GM21515 (cell line): ENCODE data around the gene OSBP.
"Not testable (repeated sequence)": the region's sequence is repeated elsewhere in the genome, so short reads cannot be mapped to it uniquely, and the experiment has no call there.

Source experiments
- ATAC-seq: cut with Tn5 transposase; IDR thresholded peaks from one replicate; pipeline ENCODE4 v1.9.1; 2021; ENCODE audit not compliant: unreplicated experiment

OSBP gene

DNA sequence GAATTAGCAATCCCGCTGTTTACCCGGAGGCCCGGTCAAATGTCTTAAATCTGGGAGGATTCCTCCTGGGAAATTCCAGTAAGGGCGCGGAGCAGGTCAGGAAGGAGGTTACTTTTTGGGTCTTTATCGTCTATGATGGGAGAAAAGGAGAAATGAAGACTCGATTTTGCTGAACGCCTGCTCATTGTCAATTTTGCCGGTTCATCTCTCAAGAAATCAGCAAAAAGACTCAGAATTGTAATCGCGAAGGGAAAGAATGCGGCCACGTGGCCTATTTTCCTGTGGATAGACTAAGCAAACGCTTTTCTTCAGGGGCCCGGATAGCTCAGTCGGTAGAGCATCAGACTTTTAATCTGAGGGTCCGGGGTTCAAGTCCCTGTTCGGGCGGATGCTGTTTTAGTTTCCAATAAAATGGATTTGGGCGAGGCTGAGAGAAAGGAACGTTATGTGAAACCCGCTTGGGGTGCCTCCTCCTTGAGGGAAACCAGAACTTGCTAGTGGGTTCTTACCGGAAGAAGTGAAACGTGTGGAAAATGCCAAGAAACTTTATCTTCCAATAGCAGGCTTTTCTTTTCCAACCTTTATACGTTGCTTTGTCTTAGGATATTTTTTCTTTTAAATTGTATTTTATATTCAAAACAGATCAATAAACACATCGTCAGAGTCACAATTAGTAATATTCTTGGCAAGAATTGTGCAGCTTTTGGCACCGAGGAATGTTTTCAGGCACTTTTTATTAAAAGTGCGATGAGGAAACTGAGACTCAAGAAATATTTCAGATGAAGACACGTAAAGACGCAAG lies 59.3 kb downstream of the OSBP start:
- no peak for ATAC-seq

DNA sequence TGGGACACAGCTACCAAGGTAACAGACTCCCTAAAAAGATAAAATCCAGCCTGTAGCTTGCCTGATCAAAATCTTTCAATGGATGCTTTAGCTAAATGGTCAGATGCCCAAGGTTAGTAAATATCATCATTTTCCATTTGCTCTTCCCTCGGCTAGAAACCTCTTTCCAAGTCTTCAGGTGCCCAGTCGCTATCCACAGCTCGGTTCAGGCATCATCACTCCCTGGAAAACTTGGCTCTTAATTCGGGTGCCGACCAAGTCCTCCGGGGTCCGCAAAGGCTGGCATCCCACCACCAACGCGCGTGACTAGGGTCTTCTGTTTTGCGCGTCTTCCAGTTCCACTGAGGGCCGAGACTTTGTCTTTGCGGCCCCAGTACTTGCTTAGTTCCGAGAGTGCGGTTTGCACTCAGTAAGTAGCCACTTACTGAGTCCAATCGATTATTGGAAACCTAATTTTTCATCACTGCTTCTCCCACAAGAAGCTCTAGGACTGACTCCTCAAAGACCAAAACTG lies 59.9 kb downstream of the OSBP start:
- no peak for ATAC-seq

- no peak for ATAC-seq
These were observed 62.3 kb downstream of the OSBP start for GRCh38 chr11:59553323-59553722.

DNA sequence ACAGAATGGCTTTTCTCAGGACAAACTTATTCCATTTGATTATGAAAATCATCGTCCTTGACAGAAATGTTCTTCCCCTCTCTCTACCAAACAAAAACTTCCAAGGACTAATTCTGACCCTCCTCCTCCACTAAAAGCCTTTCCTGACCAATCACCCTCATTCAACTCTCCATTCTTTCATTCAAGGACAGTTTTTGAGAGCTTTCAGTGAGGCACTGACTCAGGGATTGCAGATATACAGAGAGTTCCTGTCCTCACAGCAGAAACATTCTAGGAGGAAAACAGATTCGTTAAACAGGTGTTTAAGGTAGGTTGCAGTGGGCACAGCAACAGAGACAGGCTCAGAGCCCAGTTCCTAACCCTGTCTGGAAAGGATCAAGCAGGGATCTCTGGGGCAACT lies 62.7 kb downstream of the OSBP start:
- ATAC-seq: no peak

DNA sequence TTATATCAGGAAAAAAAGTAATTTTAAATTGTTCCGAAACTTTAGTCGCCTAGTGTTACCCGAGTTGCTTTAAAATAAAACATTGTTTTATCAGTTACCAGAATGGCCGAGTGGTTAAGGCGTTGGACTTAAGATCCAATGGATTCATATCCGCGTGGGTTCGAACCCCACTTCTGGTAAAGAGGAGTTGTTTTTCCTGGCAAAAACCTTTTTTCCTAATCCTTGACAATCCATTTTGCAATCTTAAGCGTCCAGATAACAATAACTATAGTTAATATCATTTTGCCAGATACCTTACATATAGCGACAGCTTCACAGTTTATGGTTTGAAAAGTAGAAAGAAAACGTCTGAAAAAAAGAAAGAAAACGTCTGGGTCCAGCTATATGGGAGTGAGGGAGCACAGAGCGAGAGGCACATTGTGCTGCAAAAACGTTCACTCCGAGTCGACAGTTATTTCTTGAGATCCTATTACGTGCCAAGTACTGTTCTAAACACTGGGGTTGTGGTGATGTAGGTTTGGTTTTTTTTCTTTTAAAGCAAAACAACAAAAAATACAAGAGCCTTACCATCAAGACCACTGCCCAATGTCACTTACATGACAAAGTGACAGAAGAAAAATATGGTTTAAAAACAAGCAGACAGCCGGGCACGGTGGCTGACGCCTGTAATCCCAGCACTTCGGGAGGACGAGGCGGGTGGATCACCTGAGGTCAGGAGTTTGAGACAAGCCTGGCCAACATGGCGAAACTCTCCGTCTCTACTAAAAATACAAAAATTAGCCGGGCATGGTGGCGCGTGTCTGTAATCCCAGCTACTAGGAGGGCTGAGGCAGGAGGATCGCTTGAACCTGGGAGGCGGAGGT lies 63.7 kb downstream of the OSBP start:
- no peak for ATAC-seq

GRCh38 chr11:59550842-59551658 lies 64.5 kb downstream of the OSBP start:
- ATAC-seq: peak; percentile 38

- peak; percentile 87 for ATAC-seq
These were observed 65.2 kb downstream of the OSBP start for GRCh38 chr11:59550368-59550841.

- no peak for ATAC-seq
These were observed 67.3 kb downstream of the OSBP start for GRCh38 chr11:59548309-59548656.

- ATAC-seq: not testable (repeated sequence)
These were observed 67.8 kb downstream of the OSBP start for GRCh38 chr11:59547605-59548308.

DNA sequence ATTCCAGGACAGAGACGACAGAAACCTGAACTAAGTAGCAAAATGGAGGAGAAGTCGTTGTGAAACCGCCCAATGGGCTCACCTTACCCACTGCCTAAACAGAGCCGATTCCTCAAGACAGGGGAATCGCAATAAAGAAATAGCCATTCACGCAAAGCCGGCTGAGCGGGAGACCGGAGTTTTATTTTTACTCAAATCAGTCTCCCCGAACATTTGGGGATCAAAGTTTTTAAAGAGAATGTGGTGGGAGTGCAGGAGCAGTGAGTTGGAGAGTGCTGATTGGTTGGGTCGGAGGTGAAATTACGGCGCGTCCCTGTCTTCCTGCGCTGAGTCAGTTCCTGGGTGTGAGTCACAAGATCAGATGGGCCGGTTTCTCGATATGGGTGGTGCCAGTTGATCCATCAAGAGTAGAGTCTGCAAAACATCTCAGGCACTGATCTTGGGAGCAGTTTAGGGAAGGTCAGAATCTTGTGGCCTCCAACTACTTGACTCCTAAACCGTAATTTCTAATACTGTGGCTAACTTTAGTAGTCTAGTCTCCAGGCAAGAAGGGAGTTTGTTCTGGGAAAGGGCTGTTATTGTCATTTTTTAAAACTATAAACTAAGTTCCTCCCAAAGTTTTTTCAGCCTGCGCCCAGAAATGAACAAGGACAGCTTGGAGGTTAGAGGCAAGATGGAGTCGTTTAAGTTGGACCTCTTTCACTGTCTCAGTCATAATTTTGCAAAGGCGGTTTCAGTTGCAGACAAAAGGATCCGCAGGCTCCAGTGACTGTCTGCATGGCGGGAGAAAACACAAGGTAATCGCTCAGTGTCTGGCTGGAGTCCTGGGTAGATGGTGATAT lies 70.2 kb downstream of the OSBP start:
- no peak for ATAC-seq

DNA sequence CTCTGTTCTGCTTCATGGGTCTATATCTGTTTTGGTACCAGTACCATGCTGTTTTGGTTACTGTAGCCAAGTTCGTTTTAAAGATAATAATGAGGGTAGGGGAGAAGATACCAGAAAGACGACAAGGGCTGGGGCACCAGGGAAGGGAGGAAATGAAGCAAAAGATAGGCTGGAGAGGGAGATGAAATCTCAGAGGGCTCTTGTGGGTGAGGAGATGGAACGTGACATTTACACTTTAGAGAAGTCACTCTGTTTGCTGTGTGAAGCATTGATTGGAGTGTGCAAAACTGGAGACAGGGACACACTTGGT lies 70.8 kb downstream of the OSBP start:
- no peak for ATAC-seq

DNA sequence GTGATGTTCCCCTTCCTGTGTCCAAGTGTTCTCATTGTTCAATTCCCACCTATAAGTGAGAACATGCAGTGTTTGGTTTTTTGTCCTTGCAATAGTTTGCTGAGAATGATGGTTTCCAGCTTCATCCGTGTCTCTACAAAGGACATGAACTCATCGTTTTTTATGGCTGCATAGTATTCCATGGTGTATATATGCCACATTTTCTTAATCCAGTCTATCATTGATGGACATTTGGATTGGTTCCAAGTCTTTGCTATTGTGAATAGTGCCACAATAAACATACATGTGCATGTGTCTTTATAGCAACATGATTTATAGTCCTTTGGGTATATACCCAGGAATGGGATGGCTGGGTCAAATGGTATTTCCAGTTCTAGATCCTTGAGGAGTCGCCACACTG lies 71.9 kb downstream of the OSBP start:
- not testable (repeated sequence) for ATAC-seq

- ATAC-seq: no peak
These were observed 73.3 kb downstream of the OSBP start for GRCh38 chr11:59542142-59542810.

DNA sequence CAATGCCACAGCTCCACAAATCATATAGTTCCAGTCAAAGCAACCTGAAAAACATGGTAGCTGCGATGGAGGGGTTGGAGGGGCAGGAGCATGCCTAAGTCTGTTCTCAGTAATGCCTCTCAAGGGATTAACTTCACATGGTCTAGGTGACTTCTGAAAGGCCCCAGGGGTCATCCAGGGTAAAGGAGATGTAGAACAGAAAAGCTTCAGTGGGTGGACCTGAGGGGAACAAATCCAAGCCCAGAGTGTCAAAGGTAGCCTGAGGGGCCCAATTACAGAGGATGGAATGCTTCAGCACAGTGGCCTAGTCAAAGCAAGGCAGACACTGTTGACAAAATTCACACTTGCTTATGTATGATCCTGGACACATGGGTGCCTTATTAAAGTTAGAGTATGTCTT lies 80.9 kb downstream of the OSBP start:
- no peak for ATAC-seq

- ATAC-seq: no peak
These were observed 83.0 kb downstream of the OSBP start for GRCh38 chr11:59532620-59533019.

DNA sequence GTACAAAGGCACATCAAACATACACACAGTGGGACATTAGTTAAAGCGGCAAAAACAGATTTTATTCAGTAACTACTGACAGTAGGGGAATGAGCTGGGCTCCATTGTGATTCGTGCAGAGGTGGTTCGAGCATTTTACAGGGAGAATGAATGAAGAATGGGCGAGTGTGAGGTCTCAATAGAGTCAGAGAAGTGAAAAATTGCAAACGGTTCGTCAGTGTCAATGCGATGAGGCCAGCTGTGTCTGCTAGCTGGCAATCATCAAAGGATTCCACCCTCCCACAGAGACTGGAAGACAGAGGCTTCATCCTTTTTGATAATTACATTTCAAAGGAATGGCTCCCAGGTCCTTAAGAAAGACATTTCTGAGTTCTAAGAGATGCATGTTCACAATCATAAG lies 86.9 kb downstream of the OSBP start:
- ATAC-seq: no peak
